ENCODE data around the gene ZNF385B.

DNA sequence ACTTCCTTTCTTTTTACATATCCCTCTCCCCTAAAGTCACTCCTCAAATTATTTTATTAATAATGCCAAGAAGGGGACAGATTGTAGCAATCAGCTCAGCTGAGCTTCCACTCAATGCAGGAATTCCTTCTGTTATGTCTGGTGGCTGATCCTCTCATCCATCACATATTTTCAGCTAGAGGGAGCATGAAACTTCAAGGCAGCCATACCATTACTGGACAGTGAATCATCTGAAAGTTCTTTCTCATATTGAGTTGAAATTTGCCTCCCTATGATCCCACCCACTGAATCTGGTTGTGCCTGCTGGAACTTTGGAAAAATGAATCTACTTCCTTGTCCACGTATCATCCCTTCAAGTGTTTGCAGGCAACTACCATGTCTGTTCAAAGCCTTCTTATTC lies 11.2 kb downstream of the ZNF385B start:
- TF ChIP-seq POLR2A (IDR thresholded peaks at IDR 0.05; ENCODE audit: low read depth, low read length) (no peak), TAF1 (IDR thresholded peaks at IDR 0.05; ENCODE audit: borderline replicate concordance, low read depth, low read length) (no peak), POLR2AphosphoS5 (IDR thresholded peaks at IDR 0.05; ENCODE audit: low read depth, low read length) (no peak)
